ENCODE data around the gene LRP4. TPM values are rescaled to one million over a fixed set of nuclear protein-coding genes. Genes with fewer than 3 reads are reported as not detected.

The LRP4 gene
- total RNA-seq, 5 donors from 2014 or later (not counting 1 experiment from before 2014, with no cell fraction given), result 0.06 to 0.26 (median 0.13) TPM; not detected in 2

DNA sequence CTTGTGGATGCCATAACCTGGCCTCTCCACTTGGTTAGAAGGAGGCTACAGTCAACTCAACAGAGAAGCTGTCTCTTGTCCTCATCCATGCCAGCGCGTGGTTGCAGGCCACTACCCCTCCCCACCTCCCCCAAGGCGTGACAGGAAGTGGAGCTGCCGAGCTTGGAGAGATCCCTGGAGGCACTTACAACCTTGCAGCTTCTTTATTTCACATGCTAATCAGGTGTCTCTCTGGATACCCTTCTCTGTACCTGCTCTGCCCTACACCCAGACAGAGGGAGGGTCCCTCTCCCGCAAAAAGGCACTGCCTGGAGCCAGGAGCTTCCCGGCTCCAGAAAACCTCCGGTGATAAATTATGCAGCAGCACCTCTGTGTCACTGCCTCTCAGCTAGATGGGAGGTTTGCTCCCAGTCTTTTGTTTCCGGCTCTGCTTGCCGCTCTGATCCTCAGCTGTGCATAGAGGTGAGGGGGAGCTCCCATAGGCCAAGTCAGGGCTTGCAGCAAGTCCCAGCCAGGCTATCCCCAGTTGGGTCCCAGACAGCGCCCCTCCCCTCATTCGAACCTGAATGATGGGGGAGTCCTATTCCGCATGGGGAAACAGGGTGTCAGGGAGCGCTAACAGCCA lies 5.7 kb downstream of the LRP4 start:
- Mint-ChIP-seq H3K4me3 (no peak overlapping the region), H3K9me3 (no peaks in the 10 kb centered on the region), H3K36me3 (no peaks in the 10 kb centered on the region), H3K4me1 (peaks cover 11 to 13% (median 12%) of the 10 kb centered on the region in 3 donors), H3K27me3 (peaks cover 64 to 65% of the 10 kb centered on the region in 2 donors), H3K27ac (no peak overlapping the region)
- WGBS (ENCODE audit: insufficient coverage), result 40% methylated on average over 11 of the region's 13 CpGs
- no peaks in the 10 kb centered on the region for H3K9me3 ChIP-seq
- H3K36me3 ChIP-seq (ENCODE audit: control insufficient read depth in 2 of 2, extremely low read depth in 1 of 2, insufficient read depth in 1 of 2, low read length in 1 of 2), result no peaks in the 10 kb centered on the region
- H3K27ac ChIP-seq (ENCODE audit: low read length), result no peak overlapping the region
- no peak for DNase-seq
- peaks cover 3 to 15% of the 10 kb centered on the region in 2 experiments for H3K4me1 ChIP-seq (ENCODE audit: control insufficient read depth in 1 of 2, extremely low read depth in 1 of 2, insufficient read depth in 2 of 2, low read length in 2 of 2)
- no peak overlapping the region for H3K4me3 ChIP-seq (ENCODE audit: control insufficient read depth in 1 of 2, extremely low read depth in 1 of 2, low read length in 1 of 2)
- no peak for ATAC-seq (replicated peaks in 1 of 4)
- ChIA-PET POLR2A (interaction anchor here in 1 of 2 donors (0.6 kb wide), 1 partner anchor 37 kb away, joined by 4 read pairs; no protein-coding TSS in a partner anchor), CTCF (no interaction called here)
- peaks cover 0 to 54% of the 10 kb centered on the region in 2 experiments for H3K27me3 ChIP-seq (replicated peaks in 1 of 2; ENCODE audit: control insufficient read depth in 2 of 2, extremely low read depth in 1 of 2, insufficient read depth in 2 of 2, low read length in 1 of 2)

DNA sequence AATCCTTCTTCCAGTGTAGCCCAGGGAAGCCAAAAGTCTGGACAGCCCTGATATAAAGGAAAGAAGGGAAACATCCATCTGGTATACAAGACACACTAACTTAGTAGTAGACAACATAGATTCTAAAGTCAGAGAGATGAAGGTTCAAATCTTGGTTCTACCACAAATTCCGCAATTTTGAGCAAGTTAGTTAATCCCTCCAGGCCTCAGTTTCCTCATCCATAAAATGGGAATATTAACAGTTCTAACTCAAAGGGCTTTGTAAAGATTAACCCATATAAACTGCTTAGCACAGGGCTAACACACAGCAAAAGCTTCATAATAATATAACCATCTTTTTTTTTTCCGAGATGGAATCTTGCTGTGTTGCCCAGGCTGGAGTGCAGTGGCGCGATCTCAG lies 10.7 kb downstream of the LRP4 start:
- Mint-ChIP-seq H3K36me3 (no peaks in the 10 kb centered on the region), H3K4me3 (no peak overlapping the region), H3K9me3 (no peaks in the 10 kb centered on the region), H3K4me1 (peaks cover 0 to 3% (median 0%) of the 10 kb centered on the region in 3 donors), H3K27ac (no peak overlapping the region), H3K27me3 (peaks cover 21 to 22% of the 10 kb centered on the region in 2 donors)
- Histone ChIP-seq H3K4me3 (ENCODE audit: control insufficient read depth in 1 of 2, extremely low read depth in 1 of 2, low read length in 1 of 2) (no peak overlapping the region), H3K27me3 (replicated peaks in 1 of 2; ENCODE audit: control insufficient read depth in 2 of 2, extremely low read depth in 1 of 2, insufficient read depth in 2 of 2, low read length in 1 of 2) (peaks cover 0 to 32% of the 10 kb centered on the region in 2 experiments), H3K36me3 (ENCODE audit: control insufficient read depth in 2 of 2, extremely low read depth in 1 of 2, insufficient read depth in 1 of 2, low read length in 1 of 2) (no peaks in the 10 kb centered on the region), H3K4me1 (ENCODE audit: control insufficient read depth in 1 of 2, extremely low read depth in 1 of 2, insufficient read depth in 2 of 2, low read length in 2 of 2) (no peaks in the 10 kb centered on the region), H3K27ac (ENCODE audit: low read length) (no peak overlapping the region), H3K9me3 (no peaks in the 10 kb centered on the region)
- no peak for ATAC-seq (replicated peaks in 1 of 4)
- DNase-seq, result no peak
- ChIA-PET CTCF (no interaction called here), POLR2A (interaction anchor here in 1 of 2 donors (0.6 kb wide), 1 partner anchor 262 kb away, joined by 3 read pairs; no protein-coding TSS in a partner anchor)
- WGBS (ENCODE audit: insufficient coverage), result 100% methylated on average over 3 of the region's 4 CpGs

DNA sequence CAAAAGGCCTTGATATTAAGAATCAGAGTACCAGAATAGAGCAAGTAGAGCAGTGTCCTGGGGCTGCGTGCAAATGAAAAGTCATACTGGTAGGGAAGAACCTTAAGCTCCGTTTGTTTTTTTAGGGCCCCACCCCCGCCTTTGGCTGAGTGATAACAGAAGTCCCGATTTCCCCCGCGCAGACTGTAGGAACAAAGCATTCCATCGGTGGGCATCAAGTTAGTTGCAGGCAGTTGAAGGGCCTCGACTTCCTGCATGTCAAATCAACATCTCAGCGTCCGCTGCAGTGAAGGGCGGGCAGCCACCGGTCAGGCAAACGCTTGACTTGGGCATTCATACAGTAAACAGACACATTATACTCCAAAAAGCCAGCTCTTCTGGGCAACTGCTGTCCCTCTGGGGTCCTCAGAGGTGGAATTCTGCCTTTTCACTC lies 11.7 kb downstream of the LRP4 start:
- Histone ChIP-seq H3K4me1 (ENCODE audit: control insufficient read depth in 1 of 2, extremely low read depth in 1 of 2, insufficient read depth in 2 of 2, low read length in 2 of 2) (no peaks in the 10 kb centered on the region), H3K9me3 (no peaks in the 10 kb centered on the region), H3K27ac (ENCODE audit: low read length) (no peak overlapping the region), H3K36me3 (ENCODE audit: control insufficient read depth in 2 of 2, extremely low read depth in 1 of 2, insufficient read depth in 1 of 2, low read length in 1 of 2) (no peaks in the 10 kb centered on the region), H3K27me3 (replicated peaks in 1 of 2; ENCODE audit: control insufficient read depth in 2 of 2, extremely low read depth in 1 of 2, insufficient read depth in 2 of 2, low read length in 1 of 2) (peaks cover 0 to 26% of the 10 kb centered on the region in 2 experiments), H3K4me3 (ENCODE audit: control insufficient read depth in 1 of 2, extremely low read depth in 1 of 2, low read length in 1 of 2) (no peak overlapping the region)
- DNase-seq (no peak), ATAC-seq (replicated peaks in 1 of 4) (no peak)
- 53% methylated on average over 13 of the region's 13 CpGs for WGBS (ENCODE audit: insufficient coverage)
- H3K4me1 Mint-ChIP-seq, result peaks cover 0 to 3% (median 0%) of the 10 kb centered on the region in 3 donors
- no peak overlapping the region for H3K27ac Mint-ChIP-seq
- ChIA-PET CTCF (interaction anchor here in 1 of 2 donors (0.5 kb wide), 1 partner anchor 816 kb away, joined by 4 read pairs; no protein-coding TSS in a partner anchor), POLR2A (no interaction called here)
- no peak overlapping the region for H3K4me3 Mint-ChIP-seq
- no peaks in the 10 kb centered on the region for H3K36me3 Mint-ChIP-seq
- H3K27me3 Mint-ChIP-seq, result peaks cover 14 to 16% of the 10 kb centered on the region in 2 donors
- no peaks in the 10 kb centered on the region for H3K9me3 Mint-ChIP-seq

DNA sequence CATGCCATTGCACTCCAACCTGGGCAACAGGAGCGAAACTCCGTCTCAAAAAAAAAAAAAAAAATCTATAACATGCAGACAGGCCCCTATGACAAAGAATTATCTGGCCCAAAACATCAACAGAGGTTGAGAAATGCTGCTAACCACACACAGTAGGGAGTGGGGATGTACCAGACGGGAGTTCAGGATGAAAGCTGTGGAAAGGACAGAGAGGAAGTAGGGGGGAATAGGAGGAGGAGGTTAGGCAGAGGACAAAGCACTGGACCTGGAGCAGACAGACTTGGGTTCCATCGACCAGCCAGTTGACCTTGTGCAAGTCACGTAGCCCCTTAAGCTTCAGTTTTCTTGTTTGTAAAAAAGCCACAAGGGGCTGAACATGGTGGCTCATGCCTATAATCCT lies 12.5 kb downstream of the LRP4 start:
- POLR2A ChIA-PET, result interaction anchor here in 1 of 2 donors (0.6 to 0.9 kb wide), 2 partner anchors 9 to 25 kb away, joined by 3 to 5 read pairs; no protein-coding TSS in a partner anchor
- H3K9me3 ChIP-seq, result no peaks in the 10 kb centered on the region

DNA sequence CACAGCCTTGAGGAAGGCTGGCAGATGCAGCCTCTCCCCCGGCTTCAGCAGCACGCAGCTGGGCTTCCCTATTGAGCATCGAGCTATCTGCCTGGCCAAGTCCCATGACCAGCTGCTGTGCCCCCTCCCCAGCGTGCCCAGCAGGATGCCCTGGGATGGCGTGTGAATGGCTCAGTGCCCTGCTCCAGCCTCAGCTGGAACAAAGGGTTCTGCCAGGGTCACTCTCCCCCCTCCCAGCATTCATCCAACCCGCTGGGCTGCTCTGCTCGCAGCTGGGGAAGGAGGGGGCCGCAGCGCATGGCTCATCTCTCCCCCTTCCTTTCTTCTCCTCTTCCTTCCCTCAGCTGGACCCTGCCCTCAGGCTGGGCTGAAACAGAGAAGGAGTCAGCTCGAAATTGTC lies 14.5 kb downstream of the LRP4 start:
- no peak overlapping the region for H3K4me3 ChIP-seq (ENCODE audit: control insufficient read depth in 1 of 2, extremely low read depth in 1 of 2, low read length in 1 of 2)
- no peaks in the 10 kb centered on the region for H3K36me3 ChIP-seq (ENCODE audit: control insufficient read depth in 2 of 2, extremely low read depth in 1 of 2, insufficient read depth in 1 of 2, low read length in 1 of 2)
- Mint-ChIP-seq H3K4me3 (no peak overlapping the region), H3K36me3 (no peaks in the 10 kb centered on the region), H3K27me3 (peaks cover 2 to 7% of the 10 kb centered on the region in 2 donors), H3K9me3 (no peaks in the 10 kb centered on the region), H3K4me1 (peaks cover 0 to 3% (median 0%) of the 10 kb centered on the region in 3 donors), H3K27ac (no peak overlapping the region)
- no peak overlapping the region for H3K27ac ChIP-seq (ENCODE audit: low read length)
- no peak for DNase-seq
- ChIA-PET POLR2A (no interaction called here), CTCF (interaction anchor here in 1 of 2 donors (0.5 kb wide), 1 partner anchor 1532 kb away, joined by 3 read pairs; no protein-coding TSS in a partner anchor)
- 65% methylated on average over 7 of the region's 10 CpGs for WGBS (ENCODE audit: insufficient coverage)
- H3K9me3 ChIP-seq, result no peaks in the 10 kb centered on the region
- ATAC-seq (replicated peaks in 1 of 4), result no peak
- peaks cover 0 to 31% of the 10 kb centered on the region in 2 experiments for H3K27me3 ChIP-seq (replicated peaks in 1 of 2; ENCODE audit: control insufficient read depth in 2 of 2, extremely low read depth in 1 of 2, insufficient read depth in 2 of 2, low read length in 1 of 2)
- H3K4me1 ChIP-seq (ENCODE audit: control insufficient read depth in 1 of 2, extremely low read depth in 1 of 2, insufficient read depth in 2 of 2, low read length in 2 of 2), result no peaks in the 10 kb centered on the region

More for the DNA sequence above, 12.5 kb downstream of the LRP4 start:
- Mint-ChIP-seq H3K36me3 (no peaks in the 10 kb centered on the region), H3K27me3 (peaks cover 11 to 14% of the 10 kb centered on the region in 2 donors), H3K27ac (no peak overlapping the region), H3K4me3 (no peak overlapping the region), H3K9me3 (no peaks in the 10 kb centered on the region), H3K4me1 (peaks cover 0 to 3% (median 0%) of the 10 kb centered on the region in 3 donors)
- H3K36me3 ChIP-seq (ENCODE audit: control insufficient read depth in 2 of 2, extremely low read depth in 1 of 2, insufficient read depth in 1 of 2, low read length in 1 of 2), result no peaks in the 10 kb centered on the region
- no peak overlapping the region for H3K4me3 ChIP-seq (ENCODE audit: control insufficient read depth in 1 of 2, extremely low read depth in 1 of 2, low read length in 1 of 2)
- no peak for DNase-seq
- peaks cover 0 to 25% of the 10 kb centered on the region in 2 experiments for H3K27me3 ChIP-seq (replicated peaks in 1 of 2; ENCODE audit: control insufficient read depth in 2 of 2, extremely low read depth in 1 of 2, insufficient read depth in 2 of 2, low read length in 1 of 2)
- H3K4me1 ChIP-seq (ENCODE audit: control insufficient read depth in 1 of 2, extremely low read depth in 1 of 2, insufficient read depth in 2 of 2, low read length in 2 of 2), result no peaks in the 10 kb centered on the region
- ATAC-seq (replicated peaks in 1 of 4), result no peak
- WGBS (ENCODE audit: insufficient coverage), result 85% methylated on average over 2 of the region's 5 CpGs
- H3K27ac ChIP-seq (ENCODE audit: low read length), result no peak overlapping the region
- CTCF ChIA-PET, result interaction anchor here in 1 of 2 donors (0.6 kb wide), 1 partner anchor 245 kb away, joined by 3 read pairs; no protein-coding TSS in a partner anchor

DNA sequence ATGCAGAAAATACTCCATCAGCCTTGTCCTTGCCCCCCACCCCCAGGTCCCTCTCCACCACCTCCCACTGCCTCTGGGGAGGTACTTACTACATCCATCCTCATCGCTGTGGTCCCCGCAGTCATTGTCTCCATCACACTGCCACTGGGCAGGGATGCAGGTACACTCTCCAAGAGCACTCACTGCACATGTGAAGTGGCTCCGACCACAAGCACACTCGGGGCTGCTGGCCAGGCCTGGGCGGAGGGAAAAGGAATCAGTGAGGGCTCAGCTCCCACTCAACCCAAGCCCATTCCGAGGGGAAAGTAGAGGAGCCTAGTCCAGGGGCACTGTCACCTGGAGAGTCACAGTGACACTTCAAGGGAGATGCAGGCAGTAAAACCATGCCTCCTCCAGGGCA lies 15.7 kb downstream of the LRP4 start:
- Mint-ChIP-seq H3K27me3 (peaks cover 0 to 5% of the 10 kb centered on the region in 2 donors), H3K4me1 (peaks cover 0 to 3% (median 0%) of the 10 kb centered on the region in 3 donors), H3K36me3 (no peaks in the 10 kb centered on the region), H3K4me3 (no peak overlapping the region), H3K27ac (no peak overlapping the region), H3K9me3 (no peaks in the 10 kb centered on the region)
- H3K9me3 ChIP-seq, result no peaks in the 10 kb centered on the region
- 100% methylated on average over 2 of the region's 6 CpGs for WGBS (ENCODE audit: insufficient coverage)
- no peak overlapping the region for H3K27ac ChIP-seq (ENCODE audit: low read length)
- peaks cover 0 to 31% of the 10 kb centered on the region in 2 experiments for H3K27me3 ChIP-seq (replicated peaks in 1 of 2; ENCODE audit: control insufficient read depth in 2 of 2, extremely low read depth in 1 of 2, insufficient read depth in 2 of 2, low read length in 1 of 2)
- ChIA-PET POLR2A (no interaction called here), CTCF (no interaction called here)
- H3K4me3 ChIP-seq (ENCODE audit: control insufficient read depth in 1 of 2, extremely low read depth in 1 of 2, low read length in 1 of 2), result no peak overlapping the region
- ATAC-seq (replicated peaks in 1 of 4) (no peak), DNase-seq (no peak)
- no peaks in the 10 kb centered on the region for H3K36me3 ChIP-seq (ENCODE audit: control insufficient read depth in 2 of 2, extremely low read depth in 1 of 2, insufficient read depth in 1 of 2, low read length in 1 of 2)
- H3K4me1 ChIP-seq (ENCODE audit: control insufficient read depth in 1 of 2, extremely low read depth in 1 of 2, insufficient read depth in 2 of 2, low read length in 2 of 2), result no peaks in the 10 kb centered on the region
